DMS53 treated with DMSO at 0.1 percent for 48 hours (cell line): ENCODE data around the gene HHIPL1.

Experiments used
- DNase-seq: peaks from one replicate; lab custom pipeline; 2025; ENCODE audit not compliant: unreplicated experiment; lab: John Stamatoyannopoulos, UW

The HHIPL1 gene

GRCh38 chr14:99687284-99688209 is 42.6 kb downstream of the HHIPL1 start:
- DNase-seq: peak; percentile 1

- no peak for DNase-seq
Observed at GRCh38 chr14:99688210-99688581, 43.3 kb downstream of the HHIPL1 start.

GRCh38 chr14:99688629-99689028 is 43.7 kb downstream of the HHIPL1 start:
- DNase-seq: no peak

GRCh38 chr14:99689266-99690236 is 44.6 kb downstream of the HHIPL1 start:
- no peak for DNase-seq

- DNase-seq: no peak
Observed at GRCh38 chr14:99690636-99691035, 45.7 kb downstream of the HHIPL1 start.

GRCh38 chr14:99691111-99691885 is 46.4 kb downstream of the HHIPL1 start:
- DNase-seq: no peak

GRCh38 chr14:99693918-99694317 is 49.0 kb downstream of the HHIPL1 start:
- no peak for DNase-seq

GRCh38 chr14:99696929-99697328 is 52.0 kb downstream of the HHIPL1 start:
- DNase-seq: no peak

- DNase-seq: no peak
Observed at GRCh38 chr14:99698236-99698635, 53.3 kb downstream of the HHIPL1 start.

GRCh38 chr14:99698642-99699041 is 53.7 kb downstream of the HHIPL1 start:
- no peak for DNase-seq

- DNase-seq: no peak
Observed at GRCh38 chr14:99699085-99699760, 54.3 kb downstream of the HHIPL1 start.

- DNase-seq: no peak
Observed at GRCh38 chr14:99699861-99700260, 54.9 kb downstream of the HHIPL1 start.

- no peak for DNase-seq
Observed at GRCh38 chr14:99700379-99700778, 55.5 kb downstream of the HHIPL1 start.

GRCh38 chr14:99701260-99701659 is 56.3 kb downstream of the HHIPL1 start:
- no peak for DNase-seq

- DNase-seq: no peak
Observed at GRCh38 chr14:99702115-99702514, 57.2 kb downstream of the HHIPL1 start.

GRCh38 chr14:99703381-99703780 is 58.5 kb downstream of the HHIPL1 start:
- no peak for DNase-seq

- DNase-seq: no peak
Observed at GRCh38 chr14:99704037-99704436, 59.1 kb downstream of the HHIPL1 start.

GRCh38 chr14:99706107-99706900 is 61.4 kb downstream of the HHIPL1 start:
- DNase-seq: no peak

- DNase-seq: no peak
Observed at GRCh38 chr14:99707420-99707819, 62.5 kb downstream of the HHIPL1 start.

- no peak for DNase-seq
Observed at GRCh38 chr14:99707921-99708320, 63.0 kb downstream of the HHIPL1 start.
